Germinal center (tissue), 1 donor: ENCODE results near the gene GMIP.
"Not testable (repeated sequence)": the region's sequence is repeated elsewhere in the genome, so short reads cannot be mapped to it uniquely, and the experiment has no call there.

Experiments
- DNase-seq: peaks from one replicate; pipeline ENCODE4 v3.0.0; 2012; ENCODE audit warnings: mixed read lengths, low spot score

GMIP gene

GRCh38 chr19:19643158-19644053 lies at the start of gene GMIP:
Gene GMIP (minus strand): TSS chr19:19643657. CDS start chr19:19643529, 128 bp downstream.
- peak; percentile 96 for DNase-seq

GRCh38 chr19:19691683-19692082 lies 48.2 kb upstream of the GMIP start:
- no peak for DNase-seq

- DNase-seq = not testable (repeated sequence)
Measured at GRCh38 chr19:19689023-19689422, 45.6 kb upstream of the GMIP start.

- DNase-seq = no peak
Measured at GRCh38 chr19:19687090-19687489, 43.6 kb upstream of the GMIP start.

- DNase-seq = no peak
Measured at GRCh38 chr19:19686580-19686979, 43.1 kb upstream of the GMIP start.

- not testable (repeated sequence) for DNase-seq
Measured at GRCh38 chr19:19686119-19686518, 42.7 kb upstream of the GMIP start.

GRCh38 chr19:19679176-19680073 lies 36.0 kb upstream of the GMIP start:
- no peak for DNase-seq

GRCh38 chr19:19677579-19677978 lies 34.1 kb upstream of the GMIP start:
- no peak for DNase-seq

- DNase-seq = no peak
Measured at GRCh38 chr19:19674315-19674714, 30.9 kb upstream of the GMIP start.

- DNase-seq = no peak
Measured at GRCh38 chr19:19672816-19673215, 29.4 kb upstream of the GMIP start.

- DNase-seq = no peak
Measured at GRCh38 chr19:19670070-19670551, 26.7 kb upstream of the GMIP start.

- DNase-seq = peak; percentile 95
Measured at GRCh38 chr19:19668230-19669012, 25.0 kb upstream of the GMIP start, which contains the start of gene ZNF101. Gene ZNF101 (plus strand): TSS chr19:19668839. CDS start chr19:19668964, 125 bp downstream.

- DNase-seq = not testable (repeated sequence)
Measured at GRCh38 chr19:19665420-19665948, 22.0 kb upstream of the GMIP start.

GRCh38 chr19:19663256-19664120 lies 20.0 kb upstream of the GMIP start, which contains the start of gene ATP13A1:
Gene ATP13A1 (minus strand): TSS chr19:19663676. CDS start chr19:19663666, 10 bp downstream.
- DNase-seq = peak; percentile 88

GRCh38 chr19:19662871-19663255 lies 19.4 kb upstream of the GMIP start:
- no peak for DNase-seq

GRCh38 chr19:19662344-19662743 lies 18.9 kb upstream of the GMIP start:
- no peak for DNase-seq

- DNase-seq = peak; percentile 82
Measured at GRCh38 chr19:19661675-19662251, 18.3 kb upstream of the GMIP start.

- no peak for DNase-seq
Measured at GRCh38 chr19:19661141-19661674, 17.8 kb upstream of the GMIP start.

- no peak for DNase-seq
Measured at GRCh38 chr19:19659646-19660245, 16.3 kb upstream of the GMIP start.
